DOHH2 (cell line): ENCODE results near the gene ADRA2A.

Experiments used
- H3F3A ChIP-seq: fragments of 200-600 bp; sonication (generic), shearing (Covaris generic); 2 replicates; pipeline ENCODE4 v1.6.0; 2016; ENCODE audit warnings: antibody characterized with exemption, mild to moderate bottlenecking; ENCODE audit not compliant: control insufficient read depth, insufficient read depth
- H3K27ac ChIP-seq: fragments of 200-600 bp; sonication (generic); 2 replicates; pipeline ENCODE4 v1.5.1; 2014; ENCODE audit warnings: low read depth, mild to moderate bottlenecking, low read length, moderate library complexity
- H3K27me3 ChIP-seq: fragments of 200-600 bp; sonication (generic); 2 replicates; pipeline ENCODE4 v1.6.1; 2014; ENCODE audit warnings: mild to moderate bottlenecking, low read length, mixed read lengths; ENCODE audit not compliant: control insufficient read depth
- H3K36me3 ChIP-seq: fragments of 200-600 bp; sonication (generic); 2 replicates; pipeline ENCODE4 v1.6.1; 2014; ENCODE audit warnings: mild to moderate bottlenecking, low read length, moderate library complexity, mixed read lengths; ENCODE audit not compliant: control insufficient read depth
- H3K4me1 ChIP-seq: fragments of 200-600 bp; sonication (generic); 2 replicates; pipeline ENCODE4 v1.6.1; 2014; ENCODE audit warnings: mild to moderate bottlenecking, low read length, mixed read lengths; ENCODE audit not compliant: control insufficient read depth
- H3K4me2 ChIP-seq: fragments of 200-600 bp; sonication (generic); 2 replicates; pipeline ENCODE4 v1.6.0; 2014; ENCODE audit warnings: mild to moderate bottlenecking, low read length, moderate library complexity
- H3K4me3 ChIP-seq: fragments of 200-600 bp; sonication (generic); 2 replicates; pipeline ENCODE4 v1.5.1; 2014; ENCODE audit warnings: mild to moderate bottlenecking, low read length, mixed read lengths
- H3K79me2 ChIP-seq: fragments of 200-600 bp; sonication (generic); 2 replicates; pipeline ENCODE4 v1.6.1; 2014; ENCODE audit warnings: mild to moderate bottlenecking, low read length, mixed read lengths; ENCODE audit not compliant: control insufficient read depth
- H3K9me2 ChIP-seq: fragments of 200-600 bp; sonication (generic); replicated peaks from 2 replicates; pipeline ENCODE4 v1.6.1; 2014; ENCODE audit warnings: mild to moderate bottlenecking, low read length, mixed read lengths; ENCODE audit not compliant: control insufficient read depth
- H3K9me3 ChIP-seq: fragments of 200-600 bp; sonication (generic); 2 replicates; pipeline ENCODE4 v1.6.1; 2014; ENCODE audit warnings: antibody characterized with exemption, low read length, mixed read lengths; ENCODE audit not compliant: control insufficient read depth, insufficient read depth
- H4K20me1 ChIP-seq: fragments of 200-600 bp; sonication (generic); 2 replicates; pipeline ENCODE4 v1.6.0; 2014; ENCODE audit warnings: low read depth, mild to moderate bottlenecking, antibody characterized with exemption, low read length, moderate library complexity; ENCODE audit not compliant: control insufficient read depth, insufficient read depth
- EZH2phosphoT487 ChIP-seq: fragments of 200-600 bp; sonication (generic); IDR thresholded peaks from 2 replicates; pipeline ENCODE4 v1.6.1; 2017; ENCODE audit warnings: borderline replicate concordance, mild to moderate bottlenecking, antibody characterized with exemption, low read length, moderate library complexity, mixed read lengths
- TF ChIP-seq, protein P1 (sequence below): fragments of 200-600 bp; sonication (generic); IDR thresholded peaks from one replicate; pipeline ENCODE4 v1.5.1; 2014; ENCODE audit warnings: antibody characterized with exemption, mild to moderate bottlenecking, low read depth, low read length; ENCODE audit not compliant: poor library complexity, severe bottlenecking

The ADRA2A gene

GRCh38 chr10:111080224-111080623, 3.4 kb downstream of the ADRA2A start:
- Histone ChIP-seq H3K4me3 (no peak overlapping the region), H3K27ac (no peak overlapping the region), H3K9me2 (no peaks in the 10 kb centered on the region), H3K9me3 (peaks cover 3% of the 10 kb centered on the region; the same call in 1 of the 2 replicates), H3F3A (no peaks in the 10 kb centered on the region), H3K36me3 (no peaks in the 10 kb centered on the region), H4K20me1 (no peaks in the 10 kb centered on the region), H3K27me3 (peaks cover 4% of the 10 kb centered on the region), H3K79me2 (no peaks in the 10 kb centered on the region), H3K4me2 (no peak overlapping the region), H3K4me1 (no peaks in the 10 kb centered on the region)
- TF ChIP-seq, protein P1, sequence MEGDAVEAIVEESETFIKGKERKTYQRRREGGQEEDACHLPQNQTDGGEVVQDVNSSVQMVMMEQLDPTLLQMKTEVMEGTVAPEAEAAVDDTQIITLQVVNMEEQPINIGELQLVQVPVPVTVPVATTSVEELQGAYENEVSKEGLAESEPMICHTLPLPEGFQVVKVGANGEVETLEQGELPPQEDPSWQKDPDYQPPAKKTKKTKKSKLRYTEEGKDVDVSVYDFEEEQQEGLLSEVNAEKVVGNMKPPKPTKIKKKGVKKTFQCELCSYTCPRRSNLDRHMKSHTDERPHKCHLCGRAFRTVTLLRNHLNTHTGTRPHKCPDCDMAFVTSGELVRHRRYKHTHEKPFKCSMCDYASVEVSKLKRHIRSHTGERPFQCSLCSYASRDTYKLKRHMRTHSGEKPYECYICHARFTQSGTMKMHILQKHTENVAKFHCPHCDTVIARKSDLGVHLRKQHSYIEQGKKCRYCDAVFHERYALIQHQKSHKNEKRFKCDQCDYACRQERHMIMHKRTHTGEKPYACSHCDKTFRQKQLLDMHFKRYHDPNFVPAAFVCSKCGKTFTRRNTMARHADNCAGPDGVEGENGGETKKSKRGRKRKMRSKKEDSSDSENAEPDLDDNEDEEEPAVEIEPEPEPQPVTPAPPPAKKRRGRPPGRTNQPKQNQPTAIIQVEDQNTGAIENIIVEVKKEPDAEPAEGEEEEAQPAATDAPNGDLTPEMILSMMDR = no peak
- no peak for TF ChIP-seq EZH2phosphoT487

DNA sequence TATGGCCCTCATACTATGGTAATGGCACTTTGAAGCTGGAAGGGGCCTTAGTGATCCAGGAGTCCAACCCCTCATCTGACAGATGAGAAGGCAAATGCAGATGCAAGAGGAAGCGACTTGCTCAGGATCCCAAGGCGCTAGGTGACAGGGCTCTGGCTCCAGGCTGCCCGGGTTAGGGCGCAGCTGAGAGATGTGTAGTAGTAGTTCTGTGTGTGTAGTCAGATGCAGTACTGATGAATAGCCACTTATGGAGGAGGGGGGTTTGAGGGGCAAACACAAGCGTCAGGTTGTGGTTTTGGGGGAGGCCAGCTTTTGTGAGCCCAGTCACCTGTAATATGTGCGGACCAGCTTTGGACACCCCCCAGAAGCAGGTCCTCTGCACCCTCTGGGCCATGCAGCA, 4.8 kb downstream of the ADRA2A start:
- TF ChIP-seq EZH2phosphoT487 = no peak
- TF ChIP-seq, protein P1 = no peak
- no peaks in the 10 kb centered on the region for H3K36me3 ChIP-seq
- no peaks in the 10 kb centered on the region for H3K4me1 ChIP-seq
- H3K4me3 ChIP-seq = no peak overlapping the region
- no peak overlapping the region for H3K4me2 ChIP-seq
- H3K27ac ChIP-seq = no peak overlapping the region
- no peaks in the 10 kb centered on the region for H4K20me1 ChIP-seq
- no peaks in the 10 kb centered on the region for H3F3A ChIP-seq
- peaks cover 3% of the 10 kb centered on the region; the same call in 1 of the 2 replicates for H3K9me3 ChIP-seq
- no peaks in the 10 kb centered on the region for H3K27me3 ChIP-seq
- no peaks in the 10 kb centered on the region for H3K79me2 ChIP-seq
- no peaks in the 10 kb centered on the region for H3K9me2 ChIP-seq

DNA sequence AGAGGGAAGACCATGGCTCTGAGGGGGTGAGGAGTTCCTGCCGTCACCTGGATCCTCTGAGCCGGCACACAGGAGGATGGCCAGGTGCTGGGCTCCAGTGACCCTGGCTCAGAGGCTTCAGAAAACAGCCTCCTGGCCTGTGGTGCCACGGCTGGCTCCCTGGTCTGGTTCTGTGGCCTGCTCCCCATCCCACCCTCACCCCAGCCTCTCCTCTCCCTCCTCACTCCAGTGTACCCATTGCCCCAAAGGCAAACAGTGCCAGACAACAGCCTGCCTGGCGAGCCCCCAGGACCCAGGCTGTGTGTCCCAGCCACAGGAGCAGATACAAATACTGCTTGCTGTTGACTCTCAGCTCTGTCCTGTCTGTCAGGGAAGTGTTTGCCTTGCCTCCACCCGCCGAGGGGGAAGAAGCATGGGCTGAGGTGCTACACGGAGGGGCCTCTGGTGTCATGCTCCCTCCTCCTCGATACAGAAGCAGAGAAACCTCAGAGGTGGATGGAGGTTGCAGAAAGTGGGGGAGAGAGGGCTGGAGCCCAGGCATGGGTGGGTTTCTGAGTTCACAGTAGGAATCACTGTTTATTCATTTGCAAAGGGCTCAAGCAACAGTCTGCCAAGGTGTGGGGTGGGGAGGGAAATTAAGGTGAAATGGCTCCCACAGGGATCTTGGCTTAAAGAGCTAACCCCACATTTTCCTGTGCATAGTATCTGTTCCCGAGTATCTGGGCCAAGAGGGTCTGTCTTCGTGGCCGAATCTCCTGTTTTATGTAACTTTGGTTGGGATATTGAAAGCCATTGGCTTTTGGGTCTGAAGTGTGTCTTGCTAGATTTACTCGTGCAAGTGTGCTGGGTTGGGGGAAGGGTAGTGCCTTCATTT, 5.5 kb downstream of the ADRA2A start:
- Histone ChIP-seq H3F3A (no peaks in the 10 kb centered on the region), H3K4me3 (no peak overlapping the region), H3K36me3 (no peaks in the 10 kb centered on the region), H4K20me1 (no peaks in the 10 kb centered on the region), H3K27ac (no peak overlapping the region), H3K4me2 (no peak overlapping the region), H3K79me2 (no peaks in the 10 kb centered on the region), H3K4me1 (no peaks in the 10 kb centered on the region), H3K9me3 (peaks cover 3% of the 10 kb centered on the region; the same call in 1 of the 2 replicates), H3K9me2 (no peaks in the 10 kb centered on the region), H3K27me3 (no peaks in the 10 kb centered on the region)
- TF ChIP-seq EZH2phosphoT487 = no peak
- TF ChIP-seq, protein P1 = no peak
